Uterine smooth muscle cell (primary cell): ENCODE measurements around the gene ARHGAP31. TPM values are rescaled to one million over a fixed set of nuclear protein-coding genes. Genes with fewer than 3 reads are reported as not detected.

Experiments
- total RNA-seq: library from RNA; depleted of rRNA; stranded (reverse); fragments of >200 nt; gene quantifications from 2 replicates; pipeline ENCODE4 v1.2.3, GENCODE V29; 2014

ARHGAP31 gene, protein sequence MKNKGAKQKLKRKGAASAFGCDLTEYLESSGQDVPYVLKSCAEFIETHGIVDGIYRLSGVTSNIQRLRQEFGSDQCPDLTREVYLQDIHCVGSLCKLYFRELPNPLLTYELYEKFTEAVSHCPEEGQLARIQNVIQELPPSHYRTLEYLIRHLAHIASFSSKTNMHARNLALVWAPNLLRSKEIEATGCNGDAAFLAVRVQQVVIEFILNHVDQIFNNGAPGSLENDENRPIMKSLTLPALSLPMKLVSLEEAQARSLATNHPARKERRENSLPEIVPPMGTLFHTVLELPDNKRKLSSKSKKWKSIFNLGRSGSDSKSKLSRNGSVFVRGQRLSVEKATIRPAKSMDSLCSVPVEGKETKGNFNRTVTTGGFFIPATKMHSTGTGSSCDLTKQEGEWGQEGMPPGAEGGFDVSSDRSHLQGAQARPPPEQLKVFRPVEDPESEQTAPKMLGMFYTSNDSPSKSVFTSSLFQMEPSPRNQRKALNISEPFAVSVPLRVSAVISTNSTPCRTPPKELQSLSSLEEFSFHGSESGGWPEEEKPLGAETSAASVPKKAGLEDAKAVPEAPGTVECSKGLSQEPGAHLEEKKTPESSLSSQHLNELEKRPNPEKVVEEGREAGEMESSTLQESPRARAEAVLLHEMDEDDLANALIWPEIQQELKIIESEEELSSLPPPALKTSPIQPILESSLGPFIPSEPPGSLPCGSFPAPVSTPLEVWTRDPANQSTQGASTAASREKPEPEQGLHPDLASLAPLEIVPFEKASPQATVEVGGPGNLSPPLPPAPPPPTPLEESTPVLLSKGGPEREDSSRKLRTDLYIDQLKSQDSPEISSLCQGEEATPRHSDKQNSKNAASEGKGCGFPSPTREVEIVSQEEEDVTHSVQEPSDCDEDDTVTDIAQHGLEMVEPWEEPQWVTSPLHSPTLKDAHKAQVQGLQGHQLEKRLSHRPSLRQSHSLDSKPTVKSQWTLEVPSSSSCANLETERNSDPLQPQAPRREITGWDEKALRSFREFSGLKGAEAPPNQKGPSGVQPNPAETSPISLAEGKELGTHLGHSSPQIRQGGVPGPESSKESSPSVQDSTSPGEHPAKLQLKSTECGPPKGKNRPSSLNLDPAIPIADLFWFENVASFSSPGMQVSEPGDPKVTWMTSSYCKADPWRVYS (N-terminal part only)
- 5.1 and 5.8 TPM in 2 replicates for total RNA-seq

DNA sequence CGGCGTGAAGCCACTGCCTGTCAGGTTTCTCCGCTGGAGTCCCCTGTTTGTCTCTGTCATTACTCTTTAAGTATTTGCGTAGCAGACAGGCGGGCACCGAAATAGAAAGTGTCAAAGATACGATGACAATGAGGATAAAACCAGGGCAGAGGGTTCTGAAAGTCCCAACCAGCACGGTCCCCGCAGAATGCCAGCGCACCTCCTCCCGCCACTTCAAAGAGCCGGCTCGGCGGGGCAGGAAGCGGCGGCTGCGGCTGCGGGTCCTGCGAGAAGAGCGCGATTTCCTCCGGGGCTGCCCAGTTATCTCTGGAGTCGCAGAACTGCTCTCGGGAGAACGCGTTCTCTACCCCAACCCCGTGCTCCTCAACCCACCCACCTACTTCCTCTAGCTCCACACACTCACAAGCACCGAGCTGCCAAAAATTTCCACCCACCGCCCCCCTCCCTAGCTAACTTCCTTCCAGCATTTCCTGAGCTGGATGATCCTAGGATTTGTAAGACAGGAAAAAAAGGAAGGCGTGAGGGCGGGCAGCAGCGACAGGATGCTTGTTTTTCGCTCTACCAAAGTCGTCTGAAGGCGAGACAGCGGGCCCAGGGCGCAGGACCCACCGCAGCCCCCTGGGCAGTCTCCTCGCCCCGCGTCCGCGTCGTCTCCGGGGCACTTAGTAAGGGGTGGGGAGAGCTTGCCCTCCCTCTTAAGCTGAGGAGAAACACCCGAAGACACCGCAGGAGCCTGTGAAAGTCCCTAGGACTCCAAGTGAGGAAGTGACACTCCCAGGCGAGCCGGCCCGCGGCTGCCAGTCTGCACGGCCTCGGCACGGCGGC lies at the start of gene ARHGAP31:
Gene ARHGAP31, plus strand, starts transcription at position 513 of the 825 bp plus-strand sequence. CDS start 522 bp downstream, outside the sequence.

DNA sequence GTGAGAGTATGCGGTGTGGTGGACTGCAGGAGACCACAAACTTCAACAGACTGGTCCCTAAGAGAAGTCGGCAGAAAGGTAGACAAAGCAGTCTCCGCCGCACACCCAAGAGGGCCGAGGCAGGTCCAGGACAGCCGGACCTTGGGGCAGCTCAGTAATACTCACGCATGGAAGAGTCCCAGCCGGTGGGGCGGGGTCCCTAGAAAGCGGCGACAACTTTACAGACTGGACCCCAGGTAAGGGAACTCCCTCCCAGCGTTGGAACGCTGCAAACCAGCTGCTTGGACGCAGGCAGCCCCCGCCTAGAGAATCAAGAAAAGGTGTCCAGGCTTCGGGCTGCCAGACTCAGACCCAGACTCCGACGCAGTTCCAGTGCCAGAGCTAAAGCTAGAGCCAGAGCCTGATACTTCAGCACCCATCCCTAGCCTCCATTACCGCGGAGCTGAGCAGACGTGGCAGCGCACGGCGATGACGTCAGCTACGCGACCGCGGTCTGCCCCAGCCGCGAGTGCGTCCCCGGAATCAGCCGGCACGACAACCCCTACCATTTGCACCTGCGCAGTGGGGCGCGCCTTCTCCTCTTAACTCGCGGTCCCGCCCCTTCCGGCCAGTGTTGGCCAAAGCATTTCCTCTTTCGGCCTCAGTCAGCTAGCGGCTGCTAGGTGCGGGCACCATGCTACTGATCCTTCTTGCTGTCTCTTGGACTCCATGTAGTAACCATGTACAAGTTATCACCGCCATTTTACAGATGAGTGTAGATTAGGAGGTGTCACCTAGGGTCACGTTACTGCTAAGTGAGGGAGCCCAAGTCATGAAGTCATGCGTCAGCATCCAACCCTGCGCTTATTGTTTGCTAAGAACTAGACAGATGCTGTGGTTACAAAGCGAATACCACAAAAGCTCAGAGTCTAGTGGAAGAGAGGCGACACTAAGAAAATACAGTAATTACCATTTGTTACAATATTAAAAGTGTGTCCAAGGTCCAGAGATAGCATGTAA lies 169.3 kb downstream of the ARHGAP31 start, which contains the start of gene TMEM39A:
Gene TMEM39A, minus strand, starts transcription at position 445 of the 999 bp plus-strand sequence. CDS start 1,541 bp downstream, outside the sequence.

Other genes with a start within 250 kb of the ARHGAP31 start
- not detected in 2 replicates for gene TEX55, start 148.2 kb upstream of the ARHGAP31 start, total RNA-seq
- not detected in 2 replicates for gene UPK1B, start 120.8 kb upstream of the ARHGAP31 start, total RNA-seq
- 36.0 and 42.1 TPM in 2 replicates for gene B4GALT4, start 53.5 kb upstream of the ARHGAP31 start, total RNA-seq
- gene TMEM39A, start 169.2 kb downstream of the ARHGAP31 start, total RNA-seq: 78.2 and 99.8 TPM in 2 replicates
- gene POGLUT1, start 174.6 kb downstream of the ARHGAP31 start, total RNA-seq: 19.4 and 23.2 TPM in 2 replicates
- gene TIMMDC1, start 204.2 kb downstream of the ARHGAP31 start, total RNA-seq: 50.4 and 51.6 TPM in 2 replicates